Right lobe of liver (tissue), 6 donors: ENCODE data around the gene PPTC7. TPM values are rescaled to one million over a fixed set of nuclear protein-coding genes. Genes with fewer than 3 reads are reported as not detected.

ENCODE experiments used
- ATAC-seq, 4 donors: fragments of 200-7000 bp; cut with Tn5 transposase; one replicate each; pipeline ENCODE4 v1.9.1; 2020; ENCODE audit warnings: mild to moderate bottlenecking in 4 of 4, moderate library complexity in 4 of 4
- DNase-seq, 3 donors: peaks; one replicate each; pipeline ENCODE4 v3.0.0-alpha.2; 2020
- H3K27ac ChIP-seq, 3 donors: fragments of 200-600 bp; one replicate each; pipeline ENCODE4 v1.8.0; 2022
- H3K27me3 ChIP-seq, 2 donors: fragments of 200-600 bp; one replicate each; pipeline ENCODE4 v1.8.0; 2022
- H3K36me3 ChIP-seq, 4 donors: fragments of 200-600 bp; sonication (generic) in 1 of 4; one replicate each; pipeline versions ENCODE4 v1.5.1 to v1.8.0; 2017 to 2022; ENCODE audit warnings: control low read depth in 1 of 4
- H3K4me1 ChIP-seq, 4 donors: fragments of 200-600 bp; sonication (generic) in 1 of 4; one replicate each; pipeline versions ENCODE4 v1.5.1 to v1.8.0; 2017 to 2022; ENCODE audit warnings: control low read depth in 1 of 4
- H3K4me3 ChIP-seq, 3 donors: fragments of 200-600 bp; one replicate each; pipeline ENCODE4 v1.8.0; 2022
- H3K9me3 ChIP-seq, 4 donors: fragments of 200-600 bp; sonication (generic) in 1 of 4; one replicate each; pipeline versions ENCODE4 v1.5.1 to v1.8.0; 2017 to 2022; ENCODE audit warnings: control low read depth in 1 of 4
- CTCF ChIP-seq, 4 donors: fragments of 200-600 bp in 3 of 4; fragments of 450-650 bp in 1 of 4; IDR thresholded peaks; one replicate each; pipeline versions ENCODE4 v1.5.1 to v1.8.0; 2016 to 2022; ENCODE audit warnings: antibody characterized with exemption in 4 of 4, mild to moderate bottlenecking in 2 of 4
- POLR2A ChIP-seq: fragments of 450-650 bp; IDR thresholded peaks from one replicate; pipeline ENCODE4 v1.6.1; 2017; ENCODE audit warnings: antibody characterized with exemption, mild to moderate bottlenecking
- WGBS: methylation state at CpG from one replicate; pipeline ENCODE4 v1.1.6; 2018; ENCODE audit warnings: low coverage, low lambda C conversion rate; ENCODE audit not compliant: insufficient coverage; ENCODE audit errors: missing lambda C conversion rate; 5-methylcytosine and 5-hydroxymethylcytosine counted together
- intact Hi-C, 2 donors: fragments of 100-400 bp; cut with DNase I; formaldehyde crosslinking; loops; one replicate each; pipeline versions ENCODE4 v1.11.2 to v1.14.1; 2022
- small RNA-seq, 2 experiments: library from RNA; depleted of rRNA; stranded (forward); fragments of <200 nt; gene quantifications; one replicate each; pipeline ENCODE3, GENCODE V24; 2016
- total RNA-seq, 6 experiments: library from RNA; depleted of rRNA in 2 of 6; stranded (reverse); fragments of >200 nt in 2 of 6; fragmentation: NEBNext Ultra II Directional in 3 of 6; extraction: Animal tissue kit (Norgen Biotek cat#: 25700) in 3 of 6; gene quantifications; one replicate each; pipeline versions ENCODE4 v1.1.0 to v1.2.4, GENCODE V29; 2016 to 2023
- donor health status: DM: no; HTN: yes; CAD: no.
- donor health status: DM: no; HTN: no; CAD: no.
- donor health status: DM: no; HTN: no; CAD: no.
- donor health status: DM: no; HTN: yes; CAD: no.
- donor health status: DM: no; HTN: yes; CAD: no.

The PPTC7 gene
- total RNA-seq, 6 experiments from 2014 or later, result 6.3 to 15.0 (median 11.5) TPM

- Histone ChIP-seq H3K4me1 (peaks cover 0 to 28% (median 12%) of the 10 kb centered on the region in 4 donors), H3K9me3 (no peaks in the 10 kb centered on the region), H3K27me3 (no peaks in the 10 kb centered on the region), H3K4me3 (peak overlapping the region; percentile 83 to 97 (median 95)), H3K36me3 (no peaks in the 10 kb centered on the region), H3K27ac (peak overlapping the region; percentile 78 to 80 (median 79))
- 0% methylated on average over 9 of the region's 17 CpGs for WGBS
- intact Hi-C loops, result loop anchor here in 1 of 2 donors (10.0 kb wide), 1 partner anchor 103 kb away; no protein-coding TSS in a partner anchor
- ATAC-seq, result peak; percentile 34 to 60 (median 54)
- peak in 2 of 3 donors; percentile 50 to 66 for DNase-seq
- TF ChIP-seq CTCF (IDR thresholded peaks at IDR 0.05), result no peak
- TF ChIP-seq POLR2A, result no peak
These were observed 81.7 kb downstream of the PPTC7 start for GRCh38 chr12:110501399-110501751.

- H3K4me3 ChIP-seq, result no peak overlapping the region
- peaks cover 0 to 19% (median 6%) of the 10 kb centered on the region in 4 donors for H3K36me3 ChIP-seq
- TF ChIP-seq CTCF (IDR thresholded peaks at IDR 0.05) (no peak), POLR2A (no peak)
- no peak overlapping the region for H3K27ac ChIP-seq
- no peak for DNase-seq
- 24% methylated on average over 4 of the region's 4 CpGs for WGBS
- no peaks in the 10 kb centered on the region for H3K9me3 ChIP-seq
- H3K4me1 ChIP-seq, result peaks cover 0 to 28% (median 12%) of the 10 kb centered on the region in 4 donors
- intact Hi-C loops, result no loop called here
- no peaks in the 10 kb centered on the region for H3K27me3 ChIP-seq
- no peak for ATAC-seq
These were observed 84.0 kb downstream of the PPTC7 start for GRCh38 chr12:110498984-110499706.

Small RNA genes lying within 50 kb of the gene (small RNA-seq; reads per million reads assigned to genes)
- 0 reads per million in 2 experiments for gene RF00278
- gene RN7SL387P, result 0 reads per million in 2 experiments

Other genes starting within 250 kb of the PPTC7 start
- gene ANAPC7, start 179.6 kb downstream of the PPTC7 start, total RNA-seq, result 10 to 100 TPM; 14.6 to 22.8 (median 18.0) TPM
- gene ARPC3, start 133.0 kb downstream of the PPTC7 start, total RNA-seq, result 100 to 1,000 TPM in 3 of 6 experiments, 10 to 100 TPM in 3; 65.4 to 291 (median 101) TPM
- 10 to 100 TPM in 5 of 6 experiments, 1 to 10 TPM in 1; 8.0 to 20.7 (median 13.9) TPM for gene GPN3, start 115.1 kb downstream of the PPTC7 start, total RNA-seq
- 1 to 10 TPM; 1.1 to 9.9 (median 3.1) TPM for gene FAM216A, start 114.5 kb downstream of the PPTC7 start, total RNA-seq
- gene VPS29, start 81.2 kb downstream of the PPTC7 start, total RNA-seq, result 10 to 100 TPM; 37.9 to 61.2 (median 51.1) TPM
- under 1 TPM in 5 of 6 experiments, not detected in 1; 0.37 to 0.58 (median 0.51) TPM for gene RAD9B, start 81.0 kb downstream of the PPTC7 start, total RNA-seq
- gene TCTN1, start 30.8 kb upstream of the PPTC7 start, total RNA-seq, result 10 to 100 TPM in 4 of 6 experiments, 1 to 10 TPM in 2; 9.6 to 17.0 (median 10.8) TPM
- 1 to 10 TPM in 5 of 6 experiments, under 1 TPM in 1; 0.55 to 2.4 (median 1.6) TPM for gene HVCN1, start 105.8 kb upstream of the PPTC7 start, total RNA-seq
- gene PPP1CC, start 159.6 kb upstream of the PPTC7 start, total RNA-seq, result 10 to 100 TPM; 32.8 to 51.7 (median 36.2) TPM